SH-SY5Y (cell line): ENCODE results near the gene LMNTD1.

ENCODE experiments used
- GATA2 ChIP-seq: IDR thresholded peaks from 2 replicates; pipeline ENCODE4 v1.6.1; 2011; ENCODE audit warnings: mild to moderate bottlenecking, low read depth, low read length
- GATA3 ChIP-seq: IDR thresholded peaks from 2 replicates; pipeline ENCODE4 v1.6.1; 2011; ENCODE audit warnings: low read depth, mild to moderate bottlenecking, low read length, moderate library complexity

DNA sequence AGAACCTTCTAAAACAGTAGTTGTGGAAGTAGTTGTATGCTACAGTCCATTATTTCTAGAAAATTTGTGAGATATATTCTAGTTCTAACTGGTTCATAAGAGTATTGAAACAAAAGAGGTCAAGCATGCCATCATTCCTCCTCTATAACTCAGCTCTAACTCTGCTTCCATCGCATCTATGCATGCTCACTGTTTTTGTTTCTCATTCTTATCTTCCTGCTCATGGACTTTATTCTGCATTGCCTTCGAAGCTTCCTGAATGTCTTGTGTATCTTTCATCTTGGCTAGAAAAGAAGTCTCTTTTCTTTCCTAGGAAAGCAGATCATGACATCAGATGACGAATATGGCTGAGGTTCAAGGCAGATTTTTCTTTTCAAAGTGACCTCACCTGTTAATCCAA is 402 bp downstream of the LMNTD1 start:
- TF ChIP-seq GATA2 (no peak), GATA3 (no peak)
